Type B pancreatic cell (in vitro differentiated cells): ENCODE results near the gene NPR2. TPM values are rescaled to one million over a fixed set of nuclear protein-coding genes. Genes with fewer than 3 reads are reported as not detected.

Experiments used
- DNase-seq: peaks from one replicate; pipeline ENCODE4 v3.0.0; 2021; ENCODE audit warnings: mixed read lengths; ENCODE audit not compliant: unreplicated experiment; ENCODE audit errors: extremely low spot score
- H3K27ac Mint-ChIP-seq: 2 replicates; pipeline ENCODE4 v1.8.0; 2021; ENCODE audit warnings: mild to moderate bottlenecking, mixed read lengths
- H3K27me3 Mint-ChIP-seq: 2 replicates; pipeline ENCODE4 v1.8.0; 2021; ENCODE audit warnings: mixed read lengths
- H3K36me3 Mint-ChIP-seq: 2 replicates; pipeline ENCODE4 v1.8.0; 2021; ENCODE audit warnings: mixed read lengths
- H3K4me1 Mint-ChIP-seq: one replicate; pipeline ENCODE4 v1.8.0; 2021; ENCODE audit warnings: mixed read lengths; ENCODE audit not compliant: unreplicated experiment
- H3K4me3 Mint-ChIP-seq: 2 replicates; pipeline ENCODE4 v1.8.0; 2021; ENCODE audit warnings: mild to moderate bottlenecking, mixed read lengths
- H3K9me3 Mint-ChIP-seq: 2 replicates; pipeline ENCODE4 v1.8.0; 2021; ENCODE audit warnings: mixed read lengths
- CTCF ChIP-seq: fragments of 200-600 bp; sonication (generic); conservative IDR thresholded peaks from 2 replicates; pipeline ENCODE4 v1.5.0; 2021; ENCODE audit warnings: antibody characterized with exemption, mild to moderate bottlenecking
- total RNA-seq: library from RNA; stranded (reverse); gene quantifications from 2 replicates; pipeline ENCODE4 v1.2.1, GENCODE V29; 2021; ENCODE audit warnings: low replicate concordance

NPR2 gene
- total RNA-seq, 1 donor from 2014 or later = 23.3 TPM

- peak overlapping the region; percentile 82 for H3K27ac Mint-ChIP-seq
- no peaks in the 10 kb centered on the region for H3K9me3 Mint-ChIP-seq
- peak overlapping the region; percentile 62 for H3K4me3 Mint-ChIP-seq
- peaks cover 4% of the 10 kb centered on the region for H3K36me3 Mint-ChIP-seq
- TF ChIP-seq CTCF = no peak
- H3K4me1 Mint-ChIP-seq = peaks cover 46% of the 10 kb centered on the region
- H3K27me3 Mint-ChIP-seq = no peaks in the 10 kb centered on the region
- DNase-seq = no peak
Observed at GRCh38 chr9:35834260-35835215, 43.1 kb downstream of the NPR2 start.

GRCh38 chr9:35835216-35835632 is 43.8 kb downstream of the NPR2 start:
- Mint-ChIP-seq H3K4me3 (no peak overlapping the region), H3K27ac (no peak overlapping the region), H3K27me3 (no peaks in the 10 kb centered on the region), H3K9me3 (no peaks in the 10 kb centered on the region), H3K36me3 (peaks cover 4% of the 10 kb centered on the region), H3K4me1 (peaks cover 40% of the 10 kb centered on the region)
- peak; percentile 46 for TF ChIP-seq CTCF
- no peak for DNase-seq

GRCh38 chr9:35835766-35836165 is 44.4 kb downstream of the NPR2 start:
- no peak for DNase-seq
- H3K36me3 Mint-ChIP-seq = peaks cover 4% of the 10 kb centered on the region
- H3K4me3 Mint-ChIP-seq = no peak overlapping the region
- H3K27me3 Mint-ChIP-seq = no peaks in the 10 kb centered on the region
- H3K27ac Mint-ChIP-seq = no peak overlapping the region
- no peak for TF ChIP-seq CTCF
- H3K4me1 Mint-ChIP-seq = peaks cover 40% of the 10 kb centered on the region
- no peaks in the 10 kb centered on the region for H3K9me3 Mint-ChIP-seq

- Mint-ChIP-seq H3K4me3 (no peak overlapping the region), H3K9me3 (no peaks in the 10 kb centered on the region), H3K27me3 (no peaks in the 10 kb centered on the region), H3K27ac (no peak overlapping the region), H3K36me3 (peaks cover 4% of the 10 kb centered on the region), H3K4me1 (peaks cover 31% of the 10 kb centered on the region)
- DNase-seq = no peak
- TF ChIP-seq CTCF = no peak
Observed at GRCh38 chr9:35836595-35836994, 45.2 kb downstream of the NPR2 start.

GRCh38 chr9:35839926-35840325 is 48.5 kb downstream of the NPR2 start:
- H3K36me3 Mint-ChIP-seq = peaks cover 4% of the 10 kb centered on the region
- no peak overlapping the region for H3K4me3 Mint-ChIP-seq
- H3K4me1 Mint-ChIP-seq = peaks cover 10% of the 10 kb centered on the region
- no peak for DNase-seq
- TF ChIP-seq CTCF = no peak
- H3K9me3 Mint-ChIP-seq = no peaks in the 10 kb centered on the region
- H3K27ac Mint-ChIP-seq = no peak overlapping the region
- H3K27me3 Mint-ChIP-seq = no peaks in the 10 kb centered on the region
